Fibroblast of villous mesenchyme (primary cell): Measurements from ENCODE around the gene CAMK1D. TPM values are rescaled to one million over a fixed set of nuclear protein-coding genes. Genes with fewer than 3 reads are reported as not detected.

Source experiments
- DNase-seq: peaks from one replicate; pipeline ENCODE4 v3.0.0-alpha.2; 2010; ENCODE audit warnings: low read depth
- H3K4me3 ChIP-seq: 2 replicates; pipeline ENCODE4 v1.5.1; 2011; ENCODE audit warnings: low read depth, mild to moderate bottlenecking, low read length
- CTCF ChIP-seq: IDR thresholded peaks from 2 replicates; pipeline ENCODE4 v1.5.1; 2012; ENCODE audit warnings: low read depth, mild to moderate bottlenecking, low read length; ENCODE audit not compliant: insufficient read depth
- total RNA-seq: library from RNA; depleted of rRNA; stranded (reverse); fragments of >200 nt; gene quantifications from 2 replicates; pipeline ENCODE4 v1.2.3, GENCODE V29; 2012

Gene CAMK1D
- total RNA-seq, 1 donor = 1.3 TPM

GRCh38 chr10:12707461-12708185, 358.3 kb downstream of the CAMK1D start:
- H3K4me3 ChIP-seq = no peak overlapping the region
- TF ChIP-seq CTCF = peak; percentile 59
- DNase-seq = peak; percentile 93

- no peak overlapping the region for H3K4me3 ChIP-seq
- TF ChIP-seq CTCF = no peak
- DNase-seq = peak; percentile 27
Observed at GRCh38 chr10:12709000-12709401, 359.7 kb downstream of the CAMK1D start.

GRCh38 chr10:12709521-12709963, 360.2 kb downstream of the CAMK1D start:
- TF ChIP-seq CTCF = no peak
- no peak overlapping the region for H3K4me3 ChIP-seq
- peak; percentile 84 for DNase-seq

GRCh38 chr10:12710157-12710556, 360.8 kb downstream of the CAMK1D start:
- DNase-seq = no peak
- TF ChIP-seq CTCF = no peak
- H3K4me3 ChIP-seq = no peak overlapping the region

GRCh38 chr10:12710594-12711349, 361.4 kb downstream of the CAMK1D start:
- TF ChIP-seq CTCF = peak; percentile 98

GRCh38 chr10:12711350-12711708, 362.0 kb downstream of the CAMK1D start:
- TF ChIP-seq CTCF = no peak
- no peak overlapping the region for H3K4me3 ChIP-seq
- no peak for DNase-seq

More at GRCh38 chr10:12710594-12711349, 361.4 kb downstream of the CAMK1D start:
- peak; percentile 91 for DNase-seq
- H3K4me3 ChIP-seq = no peak overlapping the region
